ENCODE measurements around the gene PIK3C3.
"Not testable (repeated sequence)": the region's sequence is repeated elsewhere in the genome, so short reads cannot be mapped to it uniquely, and the experiment has no call there.

Gene PIK3C3

DNA sequence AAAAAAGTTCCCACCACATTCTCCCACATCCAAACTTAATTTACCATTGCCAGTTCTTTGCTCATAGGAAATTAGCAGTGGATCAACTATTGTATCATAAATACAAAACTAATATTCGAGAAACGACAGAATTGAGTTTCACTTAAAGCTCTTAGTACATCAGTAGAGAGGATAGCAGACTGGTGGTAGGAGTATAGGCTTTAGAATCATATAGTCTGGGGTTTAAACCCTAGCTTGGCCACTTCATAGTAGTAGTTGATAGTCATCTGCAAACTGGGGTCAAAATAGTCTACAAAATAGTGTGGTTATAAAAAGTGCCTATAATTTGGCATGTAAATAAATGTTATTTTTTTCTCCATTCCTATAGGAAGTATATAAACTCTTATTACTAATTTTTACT is 30.9 kb downstream of the PIK3C3 start:
- Histone ChIP-seq H3K4me1 (ENCODE audit: control insufficient read depth, insufficient read depth, low read length, poor library complexity, severe bottlenecking) (no peaks in the 10 kb centered on the region), H3K4me3 (ENCODE audit: extremely low read depth, insufficient read depth, low read length, poor library complexity, severe bottlenecking) (no peak overlapping the region), H3K27ac (ENCODE audit: low read depth, low read length, severe bottlenecking) (no peak overlapping the region), H3K9me3 (ENCODE audit: control insufficient read depth, low read length) (no peaks in the 10 kb centered on the region), H3K36me3 (ENCODE audit: control insufficient read depth, insufficient read depth, low read length) (peaks cover 17% of the 10 kb centered on the region)
- 85% methylated on average over 2 of the region's 2 CpGs; no CpG with 5 or more reads in 1 of the 2 experiments for WGBS, 2 experiments (ENCODE audit: insufficient coverage in 2 of 2)

DNA sequence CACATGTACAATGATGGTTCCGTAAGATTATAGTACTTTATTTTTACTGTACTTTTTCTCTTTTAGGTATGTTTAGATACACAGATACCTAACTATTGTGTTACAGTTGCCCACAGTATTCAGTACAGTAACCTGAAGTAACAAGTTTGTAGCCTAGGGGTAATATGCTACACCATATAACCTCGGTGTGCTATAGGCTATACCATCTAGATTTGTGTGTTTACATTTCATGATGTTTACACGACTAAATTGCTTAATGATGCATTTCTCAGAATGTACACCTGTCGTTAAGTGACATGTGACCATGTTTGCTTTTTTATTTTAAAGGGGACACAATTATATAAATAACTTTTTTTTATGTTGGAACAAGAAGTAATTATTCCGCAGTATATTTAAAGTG is 34.5 kb downstream of the PIK3C3 start:
- H3K36me3 ChIP-seq (ENCODE audit: control insufficient read depth, insufficient read depth, low read length) = peaks cover 32% of the 10 kb centered on the region
- no CpG with 5 or more reads among the region's 5 CpGs for WGBS, 2 experiments (ENCODE audit: insufficient coverage in 2 of 2)
- H3K4me1 ChIP-seq (ENCODE audit: control insufficient read depth, insufficient read depth, low read length, poor library complexity, severe bottlenecking) = no peaks in the 10 kb centered on the region
- H3K27ac ChIP-seq (ENCODE audit: low read depth, low read length, severe bottlenecking) = no peak overlapping the region
- H3K4me3 ChIP-seq (ENCODE audit: extremely low read depth, insufficient read depth, low read length, poor library complexity, severe bottlenecking) = no peak overlapping the region
- no peaks in the 10 kb centered on the region for H3K9me3 ChIP-seq (ENCODE audit: control insufficient read depth, low read length)

DNA sequence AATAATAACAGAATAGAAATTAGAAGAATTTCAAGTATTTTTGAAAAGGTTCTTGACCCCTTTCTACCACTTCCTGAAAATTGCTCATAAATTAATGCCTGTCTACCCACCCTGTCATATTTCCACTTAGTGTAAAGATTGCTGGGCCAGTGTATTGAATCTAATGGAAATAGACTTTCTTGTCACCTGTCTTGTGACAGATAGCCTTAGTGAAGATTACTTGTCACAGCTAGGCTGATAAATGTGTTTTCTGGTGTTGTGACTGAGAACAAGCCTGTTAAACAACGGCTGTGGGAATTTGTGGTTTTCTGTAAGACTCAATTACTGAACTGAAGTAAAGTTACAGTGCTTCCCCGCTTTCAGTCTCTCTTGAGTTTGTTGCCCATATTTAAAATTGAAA is 37.0 kb downstream of the PIK3C3 start:
- Histone ChIP-seq H3K27ac (ENCODE audit: low read depth, low read length, severe bottlenecking) (peak overlapping the region; percentile 17), H3K9me3 (ENCODE audit: control insufficient read depth, low read length) (no peaks in the 10 kb centered on the region), H3K4me1 (ENCODE audit: control insufficient read depth, insufficient read depth, low read length, poor library complexity, severe bottlenecking) (no peaks in the 10 kb centered on the region), H3K36me3 (ENCODE audit: control insufficient read depth, insufficient read depth, low read length) (peaks cover 38% of the 10 kb centered on the region), H3K4me3 (ENCODE audit: extremely low read depth, insufficient read depth, low read length, poor library complexity, severe bottlenecking) (no peak overlapping the region)
- WGBS, 2 experiments (ENCODE audit: insufficient coverage in 2 of 2) = 100% methylated on average over 1 of the region's 2 CpGs; no CpG with 5 or more reads in 1 of the 2 experiments

DNA sequence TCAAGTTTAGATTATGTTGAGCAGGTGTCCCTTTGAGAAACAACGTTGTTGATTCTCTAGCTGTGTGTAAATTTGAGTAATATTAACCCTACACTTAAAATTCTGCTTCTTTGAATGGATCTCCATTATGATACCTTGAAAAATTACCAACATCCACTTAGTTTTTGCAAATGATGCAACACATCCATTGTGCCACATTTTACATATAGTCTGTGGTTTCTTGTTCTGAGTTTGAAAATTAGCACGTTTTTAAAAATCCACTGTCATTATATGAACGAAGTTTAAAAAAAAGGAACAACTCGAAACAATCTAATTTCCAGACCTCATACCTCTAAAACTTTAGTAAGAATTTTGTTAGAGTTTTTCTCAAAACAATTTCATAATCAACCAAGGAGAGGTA is 37.7 kb downstream of the PIK3C3 start:
- H3K4me3 ChIP-seq (ENCODE audit: extremely low read depth, insufficient read depth, low read length, poor library complexity, severe bottlenecking) = no peak overlapping the region
- no peaks in the 10 kb centered on the region for H3K9me3 ChIP-seq (ENCODE audit: control insufficient read depth, low read length)
- peaks cover 44% of the 10 kb centered on the region for H3K36me3 ChIP-seq (ENCODE audit: control insufficient read depth, insufficient read depth, low read length)
- WGBS, 2 experiments (ENCODE audit: insufficient coverage in 2 of 2) = no CpG with 5 or more reads among the region's 4 CpGs
- no peaks in the 10 kb centered on the region for H3K4me1 ChIP-seq (ENCODE audit: control insufficient read depth, insufficient read depth, low read length, poor library complexity, severe bottlenecking)
- H3K27ac ChIP-seq (ENCODE audit: low read depth, low read length, severe bottlenecking) = no peak overlapping the region

DNA sequence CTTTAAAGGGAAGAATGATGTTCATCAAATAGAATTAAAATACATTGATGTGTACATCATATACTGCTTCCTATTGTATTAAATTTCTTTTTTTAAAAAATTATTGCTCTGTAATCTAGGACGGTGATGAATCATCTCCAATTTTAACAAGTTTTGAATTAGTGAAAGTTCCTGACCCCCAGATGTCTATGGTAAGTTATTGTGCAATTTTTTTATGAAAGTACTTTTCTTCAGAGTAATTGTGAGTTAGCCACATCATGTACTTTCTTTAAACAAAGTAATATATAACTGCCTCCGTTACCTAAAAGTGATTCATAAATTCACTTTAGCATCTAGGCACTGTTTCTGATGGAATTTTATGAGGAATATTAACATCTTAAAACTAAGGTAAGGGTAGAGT is 38.1 kb downstream of the PIK3C3 start:
- H3K36me3 ChIP-seq (ENCODE audit: control insufficient read depth, insufficient read depth, low read length) = peaks cover 44% of the 10 kb centered on the region
- no peaks in the 10 kb centered on the region for H3K4me1 ChIP-seq (ENCODE audit: control insufficient read depth, insufficient read depth, low read length, poor library complexity, severe bottlenecking)
- H3K9me3 ChIP-seq (ENCODE audit: control insufficient read depth, low read length) = no peaks in the 10 kb centered on the region
- H3K4me3 ChIP-seq (ENCODE audit: extremely low read depth, insufficient read depth, low read length, poor library complexity, severe bottlenecking) = no peak overlapping the region
- no CpG with 5 or more reads among the region's 2 CpGs for WGBS, 2 experiments (ENCODE audit: insufficient coverage in 2 of 2)
- H3K27ac ChIP-seq (ENCODE audit: low read depth, low read length, severe bottlenecking) = no peak overlapping the region

DNA sequence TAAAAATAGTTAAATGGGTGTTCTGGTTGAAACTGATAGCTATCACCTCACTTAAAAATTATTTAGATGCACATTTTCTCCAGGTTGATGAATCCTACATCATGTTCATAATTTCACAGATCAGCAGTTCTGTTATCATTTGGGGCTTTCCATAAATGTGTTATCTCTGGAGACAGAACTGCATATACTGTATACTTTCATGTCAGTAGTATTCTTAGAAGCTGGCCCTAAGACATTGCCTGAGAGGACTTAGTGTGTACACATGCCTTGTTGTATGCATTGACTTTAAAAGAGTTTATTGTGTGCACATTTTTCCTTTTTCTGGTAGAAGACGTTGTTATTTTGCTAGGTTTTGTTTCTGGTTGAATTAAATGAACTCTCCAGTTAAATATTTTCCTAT is 41.0 kb downstream of the PIK3C3 start:
- no peaks in the 10 kb centered on the region for H3K4me1 ChIP-seq (ENCODE audit: control insufficient read depth, insufficient read depth, low read length, poor library complexity, severe bottlenecking)
- no peaks in the 10 kb centered on the region for H3K9me3 ChIP-seq (ENCODE audit: control insufficient read depth, low read length)
- no peak overlapping the region for H3K27ac ChIP-seq (ENCODE audit: low read depth, low read length, severe bottlenecking)
- H3K4me3 ChIP-seq (ENCODE audit: extremely low read depth, insufficient read depth, low read length, poor library complexity, severe bottlenecking) = no peak overlapping the region
- no CpG with 5 or more reads among the region's 1 CpG for WGBS, 2 experiments (ENCODE audit: insufficient coverage in 2 of 2)
- peaks cover 62% of the 10 kb centered on the region for H3K36me3 ChIP-seq (ENCODE audit: control insufficient read depth, insufficient read depth, low read length)

DNA sequence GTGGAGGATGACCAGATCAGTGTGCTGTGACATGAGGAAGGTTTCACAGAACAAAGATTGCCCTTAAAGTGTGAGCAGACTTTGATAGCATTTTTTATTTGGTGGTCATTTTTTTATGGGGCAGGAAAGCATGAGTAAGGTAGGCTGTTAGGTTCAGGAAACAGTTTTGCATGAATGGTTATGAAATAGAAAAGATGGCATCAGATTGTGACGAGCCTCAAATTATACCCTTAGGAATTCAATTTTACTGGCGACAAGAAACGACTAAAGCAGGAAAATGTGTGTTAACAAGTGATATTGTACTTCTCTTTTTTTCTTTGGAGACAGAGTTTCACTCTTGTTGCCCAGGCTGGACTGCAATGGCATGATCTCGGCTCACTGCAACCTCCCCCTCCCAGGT is 44.7 kb downstream of the PIK3C3 start:
- no peaks in the 10 kb centered on the region for H3K4me1 ChIP-seq (ENCODE audit: control insufficient read depth, insufficient read depth, low read length, poor library complexity, severe bottlenecking)
- H3K36me3 ChIP-seq (ENCODE audit: control insufficient read depth, insufficient read depth, low read length) = peaks cover 74% of the 10 kb centered on the region
- H3K9me3 ChIP-seq (ENCODE audit: control insufficient read depth, low read length) = no peaks in the 10 kb centered on the region
- H3K27ac ChIP-seq (ENCODE audit: low read depth, low read length, severe bottlenecking) = no peak overlapping the region
- H3K4me3 ChIP-seq (ENCODE audit: extremely low read depth, insufficient read depth, low read length, poor library complexity, severe bottlenecking) = no peak overlapping the region
- WGBS, 2 experiments (ENCODE audit: insufficient coverage in 2 of 2) = 80 to 100% methylated on average over 1 to 2 of the region's 4 CpGs

DNA sequence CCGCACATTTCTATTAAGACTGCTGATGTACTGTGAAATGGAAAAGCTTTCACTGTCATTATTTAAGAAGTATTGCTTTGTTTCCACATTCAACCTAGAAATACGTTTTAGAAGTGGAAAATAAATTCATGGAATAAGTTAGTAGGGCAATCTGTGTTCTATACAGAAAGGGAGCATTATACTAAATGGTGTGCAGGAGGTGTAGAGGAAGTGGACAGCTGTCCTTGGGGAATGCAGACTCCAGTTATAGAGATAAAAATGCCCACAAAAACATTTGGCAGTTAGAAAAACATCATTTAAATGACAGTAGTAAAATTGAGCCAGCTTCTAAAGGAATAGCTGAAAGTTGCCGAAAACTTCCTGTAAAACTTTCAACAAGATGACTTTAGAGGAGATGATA is 46.8 kb downstream of the PIK3C3 start:
- H3K4me3 ChIP-seq (ENCODE audit: extremely low read depth, insufficient read depth, low read length, poor library complexity, severe bottlenecking) = no peak overlapping the region
- H3K27ac ChIP-seq (ENCODE audit: low read depth, low read length, severe bottlenecking) = no peak overlapping the region
- H3K4me1 ChIP-seq (ENCODE audit: control insufficient read depth, insufficient read depth, low read length, poor library complexity, severe bottlenecking) = no peaks in the 10 kb centered on the region
- no peaks in the 10 kb centered on the region for H3K9me3 ChIP-seq (ENCODE audit: control insufficient read depth, low read length)
- WGBS, 2 experiments (ENCODE audit: insufficient coverage in 2 of 2) = 85 to 100% methylated on average over 1 to 2 of the region's 3 CpGs
- peaks cover 82% of the 10 kb centered on the region for H3K36me3 ChIP-seq (ENCODE audit: control insufficient read depth, insufficient read depth, low read length)

DNA sequence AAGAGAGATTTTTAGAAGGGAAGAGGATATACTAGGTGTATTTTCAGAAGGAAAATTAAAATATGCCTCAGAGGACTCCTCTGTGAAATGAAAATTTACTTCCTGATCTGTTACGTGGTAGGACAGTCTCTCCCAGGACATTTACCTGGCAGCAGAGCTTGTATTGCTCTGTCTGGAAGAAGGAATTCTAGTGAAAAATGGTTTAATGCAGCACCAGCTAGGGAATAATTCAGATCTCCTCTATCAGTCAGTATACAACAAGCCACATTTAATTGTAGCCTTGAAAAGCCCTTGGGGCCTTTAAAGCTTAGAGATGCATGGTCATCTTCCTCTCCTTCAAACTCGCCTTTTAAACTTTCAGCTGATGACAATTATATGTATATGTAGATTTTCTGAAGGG is 49.6 kb downstream of the PIK3C3 start:
- H3K36me3 ChIP-seq (ENCODE audit: control insufficient read depth, insufficient read depth, low read length) = peaks cover 63% of the 10 kb centered on the region
- no peaks in the 10 kb centered on the region for H3K4me1 ChIP-seq (ENCODE audit: control insufficient read depth, insufficient read depth, low read length, poor library complexity, severe bottlenecking)
- no peaks in the 10 kb centered on the region for H3K9me3 ChIP-seq (ENCODE audit: control insufficient read depth, low read length)
- 88% methylated on average over 1 of the region's 2 CpGs; no CpG with 5 or more reads in 1 of the 2 experiments for WGBS, 2 experiments (ENCODE audit: insufficient coverage in 2 of 2)
- H3K4me3 ChIP-seq (ENCODE audit: extremely low read depth, insufficient read depth, low read length, poor library complexity, severe bottlenecking) = no peak overlapping the region
- H3K27ac ChIP-seq (ENCODE audit: low read depth, low read length, severe bottlenecking) = no peak overlapping the region

DNA sequence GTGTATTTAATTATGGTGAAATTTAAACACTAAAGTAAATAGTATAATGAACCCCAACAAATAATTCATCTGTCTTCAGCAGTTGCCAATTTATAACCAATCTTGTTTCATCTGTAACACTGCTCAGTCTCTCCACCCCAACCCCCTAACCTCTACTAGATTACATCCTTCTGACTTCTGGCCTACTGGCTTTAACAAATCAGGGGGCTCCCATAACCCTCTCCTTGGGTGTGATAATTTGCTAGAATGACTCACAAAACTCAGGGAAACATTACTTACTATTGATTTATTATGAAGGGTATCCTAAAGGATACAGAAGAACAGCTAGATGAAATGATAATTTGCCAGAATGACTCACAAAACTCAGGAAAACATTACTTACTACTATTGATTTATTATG is 50.7 kb downstream of the PIK3C3 start:
- no peak overlapping the region for H3K4me3 ChIP-seq (ENCODE audit: extremely low read depth, insufficient read depth, low read length, poor library complexity, severe bottlenecking)

DNA sequence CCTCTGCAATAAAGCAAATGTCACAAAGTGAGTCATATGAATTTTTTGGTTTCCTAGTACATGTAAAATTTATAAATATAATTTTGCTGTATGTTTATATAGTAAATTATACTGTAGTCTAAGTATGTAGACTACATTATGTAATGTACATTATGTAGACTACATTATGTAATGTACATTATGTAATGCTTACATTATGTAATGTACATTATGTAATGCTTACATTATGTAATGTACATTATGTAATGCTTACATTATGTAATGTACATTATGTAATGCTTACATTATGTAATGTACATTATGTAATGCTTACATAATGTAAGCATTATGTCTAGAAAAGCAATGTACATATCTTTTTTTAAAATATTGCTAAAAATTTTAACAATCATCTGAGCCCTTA is 54.4 kb downstream of the PIK3C3 start:
- H3K9me3 ChIP-seq (ENCODE audit: control insufficient read depth, low read length) = not testable (repeated sequence)
- H3K36me3 ChIP-seq (ENCODE audit: control insufficient read depth, insufficient read depth, low read length) = peaks cover 60% of the 10 kb centered on the region

More for the DNA sequence above, 50.7 kb downstream of the PIK3C3 start:
- Histone ChIP-seq H3K9me3 (ENCODE audit: control insufficient read depth, low read length) (no peaks in the 10 kb centered on the region), H3K36me3 (ENCODE audit: control insufficient read depth, insufficient read depth, low read length) (peaks cover 63% of the 10 kb centered on the region), H3K4me1 (ENCODE audit: control insufficient read depth, insufficient read depth, low read length, poor library complexity, severe bottlenecking) (no peaks in the 10 kb centered on the region), H3K27ac (ENCODE audit: low read depth, low read length, severe bottlenecking) (no peak overlapping the region)

DNA sequence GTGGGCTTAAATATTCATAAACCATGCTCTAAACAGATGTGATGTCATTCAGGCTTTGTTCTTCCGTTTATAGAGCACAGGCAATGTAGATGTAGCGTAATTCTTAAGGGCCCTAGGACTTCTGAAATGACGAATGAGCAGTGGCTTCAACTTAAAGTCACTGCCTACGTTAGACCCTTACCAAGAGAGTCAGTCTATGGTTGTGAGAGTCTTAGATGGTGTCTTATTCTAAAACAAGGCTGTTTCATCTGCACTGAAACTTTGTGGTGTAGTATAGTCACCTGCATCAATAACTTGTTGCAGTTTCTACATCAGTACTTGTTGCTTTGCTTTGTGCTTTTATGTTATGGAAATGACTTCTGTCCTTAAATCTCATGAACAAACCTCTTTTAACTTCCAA is 56.0 kb downstream of the PIK3C3 start:
- no peaks in the 10 kb centered on the region for H3K4me1 ChIP-seq (ENCODE audit: control insufficient read depth, insufficient read depth, low read length, poor library complexity, severe bottlenecking)
- H3K27ac ChIP-seq (ENCODE audit: low read depth, low read length, severe bottlenecking) = no peak overlapping the region
- H3K4me3 ChIP-seq (ENCODE audit: extremely low read depth, insufficient read depth, low read length, poor library complexity, severe bottlenecking) = no peak overlapping the region
- H3K36me3 ChIP-seq (ENCODE audit: control insufficient read depth, insufficient read depth, low read length) = peaks cover 51% of the 10 kb centered on the region
- H3K9me3 ChIP-seq (ENCODE audit: control insufficient read depth, low read length) = no peaks in the 10 kb centered on the region
- 86 to 91% methylated on average over 4 of the region's 4 CpGs for WGBS, 2 experiments (ENCODE audit: insufficient coverage in 2 of 2)

More for the DNA sequence above, 54.4 kb downstream of the PIK3C3 start:
- not testable (repeated sequence) for H3K27ac ChIP-seq (ENCODE audit: low read depth, low read length, severe bottlenecking); H3K4me1 ChIP-seq (ENCODE audit: control insufficient read depth, insufficient read depth, low read length, poor library complexity, severe bottlenecking); H3K4me3 ChIP-seq (ENCODE audit: extremely low read depth, insufficient read depth, low read length, poor library complexity, severe bottlenecking)
